Astrocyte (in vitro differentiated cells and primary cell): ENCODE measurements around the gene IL10.

ENCODE experiments used
- EZH2 ChIP-seq: IDR thresholded peaks from 2 replicates; pipeline ENCODE4 v1.6.1; 2012; ENCODE audit warnings: mild to moderate bottlenecking, low read length, inconsistent platforms; ENCODE audit not compliant: insufficient read depth
- TF ChIP-seq, protein P1 (sequence below): IDR thresholded peaks from 2 replicates; pipeline ENCODE4 v1.5.1; 2011; ENCODE audit warnings: low read depth, mild to moderate bottlenecking, inconsistent platforms, low read length, moderate library complexity; ENCODE audit not compliant: insufficient read depth

DNA sequence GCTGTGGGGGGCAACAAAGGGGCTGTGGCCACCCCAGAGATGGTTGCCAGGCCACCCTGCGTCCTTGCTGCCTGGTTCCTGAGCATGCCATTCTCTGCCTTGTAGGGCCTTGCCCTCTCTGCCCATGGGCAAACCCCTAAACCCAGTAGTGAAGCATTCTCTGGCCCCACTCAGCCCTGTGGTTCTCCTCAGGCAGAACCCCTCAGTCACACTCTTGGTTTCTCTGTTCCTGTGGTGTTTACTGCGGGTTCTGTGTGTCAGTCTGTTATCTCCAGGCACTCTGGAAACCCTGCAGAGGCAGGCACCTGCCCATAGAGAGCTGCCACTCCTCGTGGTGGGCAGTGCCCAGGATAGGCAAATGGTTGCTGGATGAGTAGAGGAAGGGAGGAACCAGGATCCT, 42.8 kb downstream of the IL10 start:
- TF ChIP-seq, protein P1, sequence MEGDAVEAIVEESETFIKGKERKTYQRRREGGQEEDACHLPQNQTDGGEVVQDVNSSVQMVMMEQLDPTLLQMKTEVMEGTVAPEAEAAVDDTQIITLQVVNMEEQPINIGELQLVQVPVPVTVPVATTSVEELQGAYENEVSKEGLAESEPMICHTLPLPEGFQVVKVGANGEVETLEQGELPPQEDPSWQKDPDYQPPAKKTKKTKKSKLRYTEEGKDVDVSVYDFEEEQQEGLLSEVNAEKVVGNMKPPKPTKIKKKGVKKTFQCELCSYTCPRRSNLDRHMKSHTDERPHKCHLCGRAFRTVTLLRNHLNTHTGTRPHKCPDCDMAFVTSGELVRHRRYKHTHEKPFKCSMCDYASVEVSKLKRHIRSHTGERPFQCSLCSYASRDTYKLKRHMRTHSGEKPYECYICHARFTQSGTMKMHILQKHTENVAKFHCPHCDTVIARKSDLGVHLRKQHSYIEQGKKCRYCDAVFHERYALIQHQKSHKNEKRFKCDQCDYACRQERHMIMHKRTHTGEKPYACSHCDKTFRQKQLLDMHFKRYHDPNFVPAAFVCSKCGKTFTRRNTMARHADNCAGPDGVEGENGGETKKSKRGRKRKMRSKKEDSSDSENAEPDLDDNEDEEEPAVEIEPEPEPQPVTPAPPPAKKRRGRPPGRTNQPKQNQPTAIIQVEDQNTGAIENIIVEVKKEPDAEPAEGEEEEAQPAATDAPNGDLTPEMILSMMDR, result no peak
- no peak for TF ChIP-seq EZH2
